ENCODE data around the gene ZNF516.

Gene ZNF516

GRCh38 chr18:76452357-76452756 lies 42.7 kb downstream of the ZNF516 start:
- peak; percentile 22 for DNase-seq

GRCh38 chr18:76451396-76452331 lies 43.4 kb downstream of the ZNF516 start:
- peak; percentile 47 for DNase-seq

- peak; percentile 76 for DNase-seq
Measured at GRCh38 chr18:76450452-76451395, 44.3 kb downstream of the ZNF516 start.

- no peak for DNase-seq
Measured at GRCh38 chr18:76449111-76449453, 46.0 kb downstream of the ZNF516 start.

GRCh38 chr18:76448256-76449110 lies 46.6 kb downstream of the ZNF516 start:
- peak; percentile 18 for DNase-seq

GRCh38 chr18:76447258-76447890 lies 47.7 kb downstream of the ZNF516 start:
- DNase-seq: peak; percentile 41

- DNase-seq: peak; percentile 34
Measured at GRCh38 chr18:76446321-76447257, 48.5 kb downstream of the ZNF516 start.

GRCh38 chr18:76445741-76446232 lies 49.3 kb downstream of the ZNF516 start:
- peak; percentile 41 for DNase-seq

- DNase-seq: no peak
Measured at GRCh38 chr18:76445275-76445674, 49.8 kb downstream of the ZNF516 start.

GRCh38 chr18:76444446-76445105 lies 50.5 kb downstream of the ZNF516 start:
- peak; percentile 6 for DNase-seq

GRCh38 chr18:76443519-76444445 lies 51.3 kb downstream of the ZNF516 start:
- DNase-seq: peak; percentile 12

GRCh38 chr18:76442413-76443171 lies 52.5 kb downstream of the ZNF516 start:
- no peak for DNase-seq

- no peak for DNase-seq
Measured at GRCh38 chr18:76441668-76442412, 53.2 kb downstream of the ZNF516 start.

- DNase-seq: no peak
Measured at GRCh38 chr18:76441002-76441667, 53.9 kb downstream of the ZNF516 start.

GRCh38 chr18:76437910-76438309 lies 57.1 kb downstream of the ZNF516 start:
- no peak for DNase-seq

- no peak for DNase-seq
Measured at GRCh38 chr18:76437011-76437410, 58.0 kb downstream of the ZNF516 start.

GRCh38 chr18:76436342-76436741 lies 58.7 kb downstream of the ZNF516 start:
- no peak for DNase-seq

Measured in left hindlimb (tissue), 1 donor.